GM06990 (cell line): ENCODE measurements around the gene ZMYND10.

Experiments used
- DNase-seq: peaks from one replicate; pipeline ENCODE4 v3.0.0-alpha.2; 2011; ENCODE audit not compliant: insufficient read length; ENCODE audit errors: extremely low read depth
- H3K27me3 ChIP-seq: replicated peaks from 2 replicates; pipeline ENCODE4 v1.6.0; 2011; ENCODE audit warnings: low read length; ENCODE audit not compliant: control insufficient read depth, insufficient read depth
- H3K36me3 ChIP-seq: 2 replicates; pipeline ENCODE4 v1.5.1; 2011; ENCODE audit warnings: low read length; ENCODE audit not compliant: control insufficient read depth, insufficient read depth
- H3K4me3 ChIP-seq: replicated peaks from 2 replicates; pipeline ENCODE4 v1.5.1; 2011; ENCODE audit warnings: low read depth, mild to moderate bottlenecking, control low read depth, low read length
- TF ChIP-seq, protein P1 (sequence below): IDR thresholded peaks from 2 replicates; pipeline ENCODE4 v1.5.1; 2011; ENCODE audit warnings: low read length, control low read depth, mild to moderate bottlenecking, inconsistent platforms; ENCODE audit not compliant: insufficient read depth, poor library complexity, severe bottlenecking

The ZMYND10 gene

DNA sequence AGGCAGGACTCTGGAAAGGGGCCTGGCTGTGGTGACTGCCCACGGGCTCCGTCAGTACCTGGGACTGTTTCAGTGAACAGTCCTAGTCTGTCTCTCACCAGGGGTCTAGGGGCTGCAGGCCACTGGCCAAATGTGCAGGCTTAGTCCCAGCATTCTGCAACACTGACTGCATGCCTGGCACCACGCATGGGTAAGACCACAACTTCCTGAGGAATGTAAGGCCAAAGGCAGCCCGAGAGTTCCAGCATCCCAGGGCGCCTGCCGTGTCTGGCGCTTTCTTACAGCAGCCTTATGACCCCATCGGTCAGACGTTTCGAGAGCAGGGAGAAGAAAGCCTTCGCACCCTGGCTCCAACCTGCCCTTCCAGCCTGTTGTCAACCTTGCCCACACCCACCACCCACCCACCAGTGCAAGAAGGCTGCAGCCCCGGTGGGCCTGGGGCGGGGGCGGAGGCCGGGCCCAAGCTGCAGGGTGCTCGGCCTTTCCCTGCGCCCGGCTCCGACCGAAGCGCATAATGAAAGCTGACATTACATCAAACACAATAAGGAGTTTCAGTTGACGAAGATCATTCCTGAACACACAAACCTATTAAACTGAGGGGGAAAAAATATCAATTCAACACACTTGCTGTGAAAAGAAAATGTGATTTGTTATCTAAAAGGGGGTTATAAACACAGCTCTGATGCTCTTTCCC, 43.3 kb upstream of the ZMYND10 start:
- H3K27me3 ChIP-seq: peaks cover 7% of the 10 kb centered on the region
- no peak for DNase-seq
- H3K4me3 ChIP-seq: no peak overlapping the region
- TF ChIP-seq, protein P1, sequence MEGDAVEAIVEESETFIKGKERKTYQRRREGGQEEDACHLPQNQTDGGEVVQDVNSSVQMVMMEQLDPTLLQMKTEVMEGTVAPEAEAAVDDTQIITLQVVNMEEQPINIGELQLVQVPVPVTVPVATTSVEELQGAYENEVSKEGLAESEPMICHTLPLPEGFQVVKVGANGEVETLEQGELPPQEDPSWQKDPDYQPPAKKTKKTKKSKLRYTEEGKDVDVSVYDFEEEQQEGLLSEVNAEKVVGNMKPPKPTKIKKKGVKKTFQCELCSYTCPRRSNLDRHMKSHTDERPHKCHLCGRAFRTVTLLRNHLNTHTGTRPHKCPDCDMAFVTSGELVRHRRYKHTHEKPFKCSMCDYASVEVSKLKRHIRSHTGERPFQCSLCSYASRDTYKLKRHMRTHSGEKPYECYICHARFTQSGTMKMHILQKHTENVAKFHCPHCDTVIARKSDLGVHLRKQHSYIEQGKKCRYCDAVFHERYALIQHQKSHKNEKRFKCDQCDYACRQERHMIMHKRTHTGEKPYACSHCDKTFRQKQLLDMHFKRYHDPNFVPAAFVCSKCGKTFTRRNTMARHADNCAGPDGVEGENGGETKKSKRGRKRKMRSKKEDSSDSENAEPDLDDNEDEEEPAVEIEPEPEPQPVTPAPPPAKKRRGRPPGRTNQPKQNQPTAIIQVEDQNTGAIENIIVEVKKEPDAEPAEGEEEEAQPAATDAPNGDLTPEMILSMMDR: no peak
- no peaks in the 10 kb centered on the region for H3K36me3 ChIP-seq

DNA sequence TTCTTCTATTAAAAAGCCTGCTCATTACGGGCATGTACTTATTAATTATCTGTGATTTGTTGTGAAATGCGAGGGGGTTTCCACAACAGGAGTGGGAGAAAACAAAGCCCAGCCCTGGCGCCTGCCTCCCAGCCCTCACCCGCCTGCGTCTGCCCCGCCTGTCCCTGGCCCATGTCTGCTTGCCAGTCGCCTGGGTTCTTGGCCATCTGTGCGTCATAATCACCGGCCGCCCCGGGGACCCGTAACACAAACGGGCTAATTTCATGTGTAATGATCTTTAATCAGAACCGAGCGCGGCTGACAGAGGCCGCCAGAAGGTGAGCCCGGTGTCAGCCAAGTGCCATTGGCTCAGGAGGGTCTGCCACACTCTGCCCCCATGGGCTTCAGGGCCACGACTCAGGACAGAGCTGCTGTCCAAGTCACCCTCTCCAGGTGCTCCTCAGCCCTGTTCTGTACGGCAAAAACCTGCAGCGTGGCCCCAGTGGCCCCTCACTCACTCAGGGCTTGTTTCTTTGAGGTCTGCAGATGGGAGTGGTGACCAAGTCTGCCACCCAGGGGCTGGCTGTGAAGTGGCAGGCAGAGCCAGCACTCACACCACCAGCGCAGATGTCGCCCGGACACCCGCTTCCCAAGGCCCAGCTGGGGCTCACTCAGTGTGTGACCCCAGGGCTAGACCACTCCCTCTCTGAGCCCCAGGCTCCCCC, 42.6 kb upstream of the ZMYND10 start:
- H3K27me3 ChIP-seq: peaks cover 7% of the 10 kb centered on the region
- TF ChIP-seq, protein P1: peak; percentile 58
- no peak for DNase-seq
- no peak overlapping the region for H3K4me3 ChIP-seq
- no peaks in the 10 kb centered on the region for H3K36me3 ChIP-seq

DNA sequence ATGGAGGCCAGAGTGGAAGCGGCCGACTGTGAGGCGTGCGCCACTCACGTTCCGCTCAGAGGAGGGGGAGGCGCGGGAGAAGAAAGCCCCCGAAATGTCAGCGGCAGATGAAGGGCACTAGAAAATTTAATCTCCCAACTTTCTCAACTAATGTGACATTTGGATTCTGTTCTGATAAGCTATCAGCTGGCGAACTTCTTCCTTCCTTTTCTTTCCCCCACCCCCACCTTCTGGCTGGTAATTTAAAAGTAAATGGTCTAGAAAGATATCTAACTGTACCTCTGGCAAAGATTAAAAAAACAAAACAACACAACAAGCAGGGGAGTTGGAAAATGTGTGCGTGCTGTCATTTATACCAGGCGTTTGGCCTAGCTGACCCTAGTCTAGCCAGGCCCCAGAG, 40.2 kb upstream of the ZMYND10 start:
- TF ChIP-seq, protein P1: no peak
- Histone ChIP-seq H3K4me3 (no peak overlapping the region), H3K36me3 (no peaks in the 10 kb centered on the region)

DNA sequence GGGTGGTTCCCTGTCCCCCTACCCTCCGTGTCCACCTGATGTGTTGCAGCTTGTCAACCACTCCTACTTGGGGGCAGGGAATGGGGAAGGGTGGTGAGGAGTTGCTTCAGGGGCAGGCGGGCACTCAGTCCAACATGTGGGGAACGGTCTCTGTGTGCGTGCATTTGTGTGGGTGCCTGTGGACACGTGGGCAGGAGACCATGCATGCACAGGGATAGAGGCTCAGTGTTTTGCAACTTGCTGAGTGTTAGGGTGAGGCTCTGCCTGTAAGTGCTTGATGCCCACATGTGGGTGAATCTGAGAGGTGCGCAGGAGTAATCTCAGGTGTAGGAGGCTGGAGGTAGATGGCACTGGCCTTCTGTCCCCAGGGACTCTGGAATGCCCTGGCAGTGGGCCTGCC, 38.2 kb upstream of the ZMYND10 start:
- peaks cover 7% of the 10 kb centered on the region for H3K27me3 ChIP-seq
- TF ChIP-seq, protein P1: no peak
- no peak overlapping the region for H3K4me3 ChIP-seq
- no peak for DNase-seq
- no peaks in the 10 kb centered on the region for H3K36me3 ChIP-seq

More for the DNA sequence above, 40.2 kb upstream of the ZMYND10 start:
- H3K27me3 ChIP-seq: peaks cover 7% of the 10 kb centered on the region
- DNase-seq: no peak

DNA sequence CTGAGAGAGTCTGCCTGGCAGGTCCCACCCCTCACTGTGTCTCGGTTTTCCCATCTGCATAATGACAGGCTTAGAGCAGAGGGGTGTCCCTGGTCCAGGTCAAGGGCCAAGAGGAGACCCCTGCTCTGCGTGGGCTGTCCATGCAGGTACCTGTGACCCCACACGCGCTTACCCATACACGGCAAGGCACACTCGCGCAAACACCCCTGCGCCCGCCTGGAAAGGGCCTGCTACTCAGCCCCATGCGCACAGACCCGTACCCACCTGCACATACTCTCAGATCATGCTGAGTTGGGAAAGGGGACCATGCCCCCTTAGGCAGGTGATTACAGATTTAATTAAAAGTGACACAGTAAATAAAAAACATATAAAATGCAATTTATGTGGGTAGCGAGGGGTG, 37.2 kb upstream of the ZMYND10 start:
- DNase-seq: no peak
- Histone ChIP-seq H3K4me3 (no peak overlapping the region), H3K36me3 (no peaks in the 10 kb centered on the region), H3K27me3 (peaks cover 2% of the 10 kb centered on the region; the same call in 1 of the 2 replicates)
- TF ChIP-seq, protein P1: no peak
